Activated CD4-positive, alpha-beta T cell treated with anti-CD3 and anti-CD28 coated beads, Interleukin-2, amount 10 ng/mL, durations not matched to agents 7 days and 5 days (primary cell): Measurements from ENCODE around the gene FBXW5. TPM values are rescaled to one million over a fixed set of nuclear protein-coding genes. Genes with fewer than 3 reads are reported as not detected.

Source experiments
- CTCF ChIA-PET: fragments of 350-600 bp; sonication (Branson Sonifier 250); formaldehyde crosslinking; loops from one replicate; lab custom pipeline; 2021; ENCODE audit warnings: antibody characterized with exemption; lab: Charles Lee
- POLR2A ChIA-PET: fragments of 350-600 bp; sonication (Branson Sonifier 250); formaldehyde crosslinking; loops from one replicate; lab custom pipeline; 2021; ENCODE audit warnings: antibody characterized with exemption; lab: Charles Lee
- DNase-seq: peaks from one replicate; pipeline ENCODE4 v3.0.0-alpha.2; 2020
- H3K27ac Mint-ChIP-seq: one replicate; pipeline ENCODE4 v1.8.0; 2021; ENCODE audit warnings: mild to moderate bottlenecking, moderate library complexity, mixed read lengths
- H3K27me3 Mint-ChIP-seq: one replicate; pipeline ENCODE4 v1.8.0; 2021; ENCODE audit warnings: mixed read lengths
- H3K36me3 Mint-ChIP-seq: one replicate; pipeline ENCODE4 v1.8.0; 2021; ENCODE audit warnings: low read depth, mixed read lengths
- H3K4me1 Mint-ChIP-seq: one replicate; pipeline ENCODE4 v1.8.0; 2021; ENCODE audit warnings: mixed read lengths
- H3K4me3 Mint-ChIP-seq: one replicate; pipeline ENCODE4 v1.8.0; 2021; ENCODE audit warnings: mild to moderate bottlenecking, moderate library complexity, mixed read lengths
- H3K9me3 Mint-ChIP-seq: one replicate; pipeline ENCODE4 v1.8.0; 2021; ENCODE audit warnings: mixed read lengths
- total RNA-seq, 2 experiments: library from RNA; stranded (reverse); gene quantifications; one replicate each; pipeline ENCODE4 v1.2.3, GENCODE V29; 2021

FBXW5 gene
- total RNA-seq, 2 experiments from 2014 or later, result 116 to 123 TPM

DNA sequence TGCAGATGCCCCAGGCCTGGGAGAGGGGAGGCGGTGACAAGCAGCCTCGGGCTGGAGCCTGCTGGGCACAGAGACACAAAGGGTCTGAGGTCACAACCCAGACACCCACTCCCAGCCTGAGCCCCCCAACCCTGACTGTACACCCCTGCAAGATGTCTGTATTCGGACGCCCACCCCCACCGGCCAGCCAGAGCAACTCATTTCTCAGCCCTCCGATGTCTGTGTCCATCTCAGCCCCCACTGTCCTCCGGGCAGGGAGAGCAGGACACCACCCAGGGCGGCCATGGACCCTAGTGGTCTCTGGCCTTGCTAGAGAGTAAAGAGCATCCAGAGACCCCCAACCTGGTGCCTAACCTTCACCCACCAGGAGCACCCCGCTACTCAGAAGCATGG lies 11.4 kb upstream of the FBXW5 start:
- no peak overlapping the region for H3K27ac Mint-ChIP-seq
- POLR2A ChIA-PET, result no interaction called here

DNA sequence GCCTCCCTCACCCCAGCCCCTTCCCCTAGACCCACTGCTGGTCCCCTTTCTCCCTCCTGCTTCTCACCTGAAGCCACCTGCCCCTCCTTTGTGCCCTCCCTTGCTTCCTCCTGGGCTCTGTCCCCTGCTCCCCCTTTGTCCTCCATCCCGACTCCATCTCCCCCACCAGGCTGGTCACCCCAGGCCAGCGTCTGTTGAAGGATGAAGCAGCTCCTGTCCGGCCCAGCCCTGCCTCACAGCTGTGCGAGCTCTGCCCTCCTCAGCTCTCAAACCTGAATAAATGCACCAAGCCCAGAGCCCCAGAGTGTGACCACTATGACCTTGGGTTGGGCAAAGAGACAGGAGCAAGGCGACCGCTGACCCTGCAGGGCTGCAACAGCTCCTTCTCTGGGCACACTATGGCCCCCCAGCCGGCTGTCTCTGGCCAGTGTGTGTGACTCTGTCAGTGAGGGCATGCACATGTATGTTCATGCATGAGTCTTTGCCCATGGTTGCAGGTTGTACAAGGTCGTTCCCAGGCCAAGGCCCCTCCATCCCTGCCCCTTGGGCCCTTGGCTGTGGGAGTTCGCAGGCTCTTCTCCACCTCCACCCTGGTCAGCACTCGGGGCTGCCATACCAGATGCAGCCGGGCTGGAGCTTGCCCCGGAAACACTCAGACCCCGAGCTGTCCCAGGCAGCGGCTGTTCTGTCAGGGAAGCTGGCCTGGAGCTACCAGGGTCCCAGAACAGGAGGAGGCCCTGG lies 10.8 kb upstream of the FBXW5 start:
- CTCF ChIA-PET, result interaction anchor here (1.4 kb wide), 1 partner anchor 75 kb away, joined by 3 read pairs; no protein-coding TSS in a partner anchor
- POLR2A ChIA-PET, result no interaction called here
- DNase-seq, result no peak
- Mint-ChIP-seq H3K27ac (peak overlapping the region; percentile 36), H3K4me1 (peaks cover 13% of the 10 kb centered on the region), H3K27me3 (no peaks in the 10 kb centered on the region), H3K9me3 (peaks cover 7% of the 10 kb centered on the region), H3K36me3 (peaks cover 7% of the 10 kb centered on the region), H3K4me3 (no peak overlapping the region)

More for the DNA sequence above, 11.4 kb upstream of the FBXW5 start:
- Mint-ChIP-seq H3K4me3 (no peak overlapping the region), H3K27me3 (no peaks in the 10 kb centered on the region), H3K9me3 (peaks cover 7% of the 10 kb centered on the region), H3K36me3 (peaks cover 7% of the 10 kb centered on the region), H3K4me1 (peaks cover 17% of the 10 kb centered on the region)
- CTCF ChIA-PET, result no interaction called here
- DNase-seq, result no peak

DNA sequence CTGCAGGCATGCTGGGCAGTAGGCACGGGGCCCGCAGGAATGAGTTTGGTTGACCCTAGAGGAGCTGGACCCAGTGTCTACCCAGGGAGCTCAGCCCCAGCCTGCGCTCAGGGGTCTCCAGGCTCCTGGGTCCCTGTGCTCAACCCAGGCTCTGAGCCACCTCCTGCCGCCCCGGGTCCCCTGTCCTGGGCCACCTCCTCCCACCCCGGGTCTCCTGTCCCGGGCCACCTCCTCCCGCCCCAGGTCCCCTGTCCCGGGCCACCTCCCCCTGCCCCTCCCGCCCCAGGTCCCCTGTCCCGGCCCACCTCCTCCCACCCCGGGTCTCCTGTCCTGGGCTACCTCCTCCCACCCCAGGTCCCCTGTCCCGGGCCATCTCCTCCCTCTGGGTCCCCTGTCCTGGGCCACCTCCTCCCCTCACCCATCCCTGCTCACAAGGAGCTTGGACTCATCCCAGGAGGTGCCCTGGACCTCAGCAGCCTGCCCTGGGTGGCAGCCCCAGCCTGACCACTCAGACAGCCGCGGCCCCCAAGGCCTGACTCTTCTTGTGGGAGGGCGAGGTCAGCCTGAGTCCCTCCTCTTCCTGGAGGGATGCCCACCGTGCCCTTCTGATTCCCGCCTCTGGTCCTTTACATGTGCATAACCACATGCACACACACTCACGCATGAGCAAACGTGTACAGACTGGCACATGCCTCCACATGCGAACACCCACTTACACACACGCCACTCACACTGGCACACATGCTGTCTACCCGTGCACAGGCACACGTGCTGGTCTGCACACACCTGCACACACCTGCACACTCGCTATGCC lies 9.9 kb upstream of the FBXW5 start:
- Mint-ChIP-seq H3K36me3 (peaks cover 7% of the 10 kb centered on the region), H3K27ac (no peak overlapping the region), H3K4me1 (peaks cover 12% of the 10 kb centered on the region), H3K27me3 (no peaks in the 10 kb centered on the region), H3K9me3 (peaks cover 7% of the 10 kb centered on the region), H3K4me3 (no peak overlapping the region)
- DNase-seq, result no peak
- CTCF ChIA-PET, result interaction anchor here (0.7 to 1.6 kb wide), 3 partner anchors 10 to 81 kb away, joined by 3 to 4 read pairs (median 3); partner anchors contain the start of genes C8G and FBXW5
- POLR2A ChIA-PET, result interaction anchor here (0.7 kb wide), 1 partner anchor 73 kb away, joined by 3 read pairs; no protein-coding TSS in a partner anchor

DNA sequence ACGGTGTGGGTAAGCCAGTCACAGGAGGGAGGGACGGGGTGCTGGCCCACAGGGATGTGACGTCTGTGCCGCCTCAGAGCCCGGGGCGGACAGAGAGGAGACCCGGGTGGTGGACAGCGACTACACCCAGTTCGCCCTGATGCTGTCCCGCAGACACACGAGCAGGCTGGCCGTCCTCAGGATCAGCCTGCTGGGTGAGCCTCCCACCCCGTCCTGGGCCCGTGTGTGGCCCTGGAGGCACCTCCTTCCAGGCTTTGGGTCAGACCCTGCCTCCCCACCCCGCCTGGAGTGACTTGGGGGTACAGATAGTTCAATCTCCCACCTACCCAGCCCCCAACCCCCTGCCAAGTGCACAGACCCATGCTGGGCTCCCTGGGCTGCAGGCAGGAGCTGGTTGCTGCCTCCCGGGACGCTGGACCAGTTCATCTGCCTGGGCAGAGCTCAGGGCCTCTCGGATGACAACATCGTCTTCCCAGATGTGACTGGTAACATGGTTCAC lies 9.3 kb upstream of the FBXW5 start:
- Mint-ChIP-seq H3K9me3 (peaks cover 7% of the 10 kb centered on the region), H3K4me1 (peaks cover 11% of the 10 kb centered on the region), H3K27ac (no peak overlapping the region), H3K36me3 (peaks cover 7% of the 10 kb centered on the region), H3K27me3 (no peaks in the 10 kb centered on the region), H3K4me3 (no peak overlapping the region)
- ChIA-PET CTCF (interaction anchor here (0.7 to 1.7 kb wide), 4 partner anchors 9 to 82 kb away, joined by 3 to 4 read pairs (median 4); partner anchors contain the start of genes C8G and FBXW5), POLR2A (interaction anchor here (0.7 kb wide), 1 partner anchor 73 kb away, joined by 3 read pairs; no protein-coding TSS in a partner anchor)
- no peak for DNase-seq

DNA sequence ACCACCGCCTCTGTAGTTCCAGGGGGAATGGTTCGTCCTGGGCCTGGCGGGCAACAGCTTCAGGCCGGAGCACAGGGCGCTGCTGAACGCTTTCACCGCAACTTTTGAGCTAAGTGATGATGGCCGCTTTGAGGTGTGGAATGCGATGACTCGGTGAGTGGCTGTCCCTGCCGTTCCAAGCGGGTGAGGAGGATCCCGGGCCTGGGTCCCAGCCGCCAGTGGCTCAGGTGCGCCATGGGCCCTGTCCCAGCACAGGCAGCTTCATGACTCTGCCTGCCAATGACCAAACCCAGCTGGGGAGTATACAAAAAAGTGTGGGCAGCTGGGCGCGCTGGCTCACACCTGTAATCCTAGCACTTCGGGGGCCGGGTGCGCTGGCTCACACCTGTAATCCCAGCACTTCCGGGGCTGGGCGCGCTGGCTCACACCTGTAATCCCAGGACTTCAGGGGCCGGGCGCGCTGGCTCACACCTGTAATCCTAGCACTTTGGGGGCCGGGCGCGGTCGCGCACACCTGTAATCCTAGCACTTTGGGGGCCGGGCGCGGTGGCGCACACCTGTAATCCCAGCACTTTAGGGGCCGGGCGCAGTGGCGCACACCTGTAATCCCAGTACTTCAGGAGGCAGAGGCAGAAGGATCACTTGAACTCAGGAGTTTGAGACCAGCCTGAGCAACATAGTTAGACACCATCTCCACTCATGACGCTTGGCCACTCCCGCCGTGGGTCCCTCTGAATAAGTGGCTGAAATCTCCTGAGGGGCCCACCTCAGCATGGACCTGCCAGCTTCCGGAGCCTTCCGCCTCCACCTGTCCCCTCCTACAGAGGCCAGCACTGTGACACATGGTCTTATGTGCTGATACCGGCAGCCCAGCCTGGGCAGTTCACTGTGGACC lies 8.6 kb upstream of the FBXW5 start:
- no peak overlapping the region for H3K27ac Mint-ChIP-seq
- H3K4me3 Mint-ChIP-seq, result no peak overlapping the region
- peaks cover 7% of the 10 kb centered on the region for H3K9me3 Mint-ChIP-seq
- peaks cover 7% of the 10 kb centered on the region for H3K36me3 Mint-ChIP-seq
- H3K27me3 Mint-ChIP-seq, result no peaks in the 10 kb centered on the region
- no peak for DNase-seq
- POLR2A ChIA-PET, result no interaction called here
- CTCF ChIA-PET, result interaction anchor here (0.8 to 1.7 kb wide), 4 partner anchors 12 to 82 kb away, joined by 3 to 4 read pairs (median 4); no protein-coding TSS in a partner anchor
- H3K4me1 Mint-ChIP-seq, result peaks cover 9% of the 10 kb centered on the region

DNA sequence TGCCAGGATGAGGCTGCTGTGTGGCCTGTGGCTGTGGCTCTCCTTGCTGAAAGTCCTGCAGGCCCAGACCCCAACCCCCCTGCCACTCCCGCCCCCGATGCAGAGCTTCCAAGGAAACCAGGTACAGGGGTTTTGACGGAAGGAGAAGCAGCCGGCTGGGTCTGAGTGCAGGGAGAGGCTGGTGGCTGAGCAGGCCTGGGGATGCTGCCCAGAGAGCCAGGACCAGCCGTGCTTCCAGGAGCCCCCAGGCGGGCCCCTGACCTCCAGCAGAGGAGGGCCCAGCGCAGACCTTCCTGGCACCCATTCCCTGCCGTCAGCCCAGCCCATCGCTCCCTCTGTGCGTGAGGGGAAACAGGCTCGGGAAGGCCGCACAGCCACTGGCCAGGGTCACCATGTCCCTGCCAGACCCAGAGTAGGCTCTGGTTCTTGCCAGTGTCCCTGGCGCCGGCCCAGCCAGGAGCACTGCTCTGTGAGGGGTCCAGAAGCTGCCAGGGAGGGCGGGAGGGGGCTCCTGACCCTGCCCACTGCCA lies 7.8 kb upstream of the FBXW5 start:
- no peak for DNase-seq
- H3K4me3 Mint-ChIP-seq, result no peak overlapping the region
- H3K27ac Mint-ChIP-seq, result no peak overlapping the region
- H3K27me3 Mint-ChIP-seq, result no peaks in the 10 kb centered on the region
- peaks cover 7% of the 10 kb centered on the region for H3K36me3 Mint-ChIP-seq
- H3K9me3 Mint-ChIP-seq, result peaks cover 7% of the 10 kb centered on the region
- POLR2A ChIA-PET, result no interaction called here
- H3K4me1 Mint-ChIP-seq, result peaks cover 9% of the 10 kb centered on the region
- CTCF ChIA-PET, result interaction anchor here (0.5 to 2.2 kb wide), 4 partner anchors 13 to 132 kb away, joined by 3 to 8 read pairs (median 4); no protein-coding TSS in a partner anchor

DNA sequence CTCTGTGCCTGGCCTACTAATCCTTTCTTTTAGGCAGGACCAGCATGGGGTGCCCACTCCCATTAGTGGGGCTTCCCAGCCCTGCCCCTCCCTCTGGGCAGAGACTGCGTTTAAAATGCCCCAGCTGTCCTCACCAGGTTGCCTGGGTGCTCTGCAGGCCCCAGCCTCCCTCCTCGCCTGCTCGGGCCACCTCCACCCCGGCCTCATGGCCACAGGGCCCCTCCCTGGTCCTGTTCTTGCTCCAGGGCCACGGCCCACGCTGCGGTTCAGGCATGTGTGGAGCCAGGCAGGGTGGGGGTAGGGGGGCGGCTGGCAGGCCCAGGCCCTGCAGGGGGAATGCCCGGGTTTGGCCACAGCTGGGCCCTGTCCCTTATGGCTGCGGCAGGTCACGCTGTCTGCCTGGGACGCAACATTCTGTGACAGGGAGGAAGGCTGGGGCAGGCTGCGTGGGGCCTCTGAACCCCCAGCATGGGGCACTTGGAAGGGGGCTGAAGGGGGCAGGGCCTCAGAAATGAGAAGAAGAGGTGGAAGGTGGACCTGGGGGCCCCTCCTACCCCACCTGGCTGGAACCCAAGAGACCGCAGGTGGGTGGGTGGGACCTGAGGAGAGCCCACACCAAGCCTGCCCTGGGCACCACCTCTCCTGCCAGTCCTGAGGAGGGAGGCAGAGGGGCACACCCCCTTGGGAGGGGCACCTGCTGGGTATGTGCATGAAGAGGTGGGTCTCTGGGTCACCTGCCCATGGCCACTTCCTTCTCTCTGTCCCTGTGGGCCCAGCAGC lies 7.2 kb upstream of the FBXW5 start, which contains the start of gene LCN12:
Gene LCN12, plus strand, starts transcription at position 733 of the 780 bp plus-strand sequence. CDS start 55 bp downstream, outside the sequence.
- Mint-ChIP-seq H3K27me3 (no peaks in the 10 kb centered on the region), H3K27ac (peak within 1 kb of the TSS; percentile 41), H3K4me1 (peaks cover 9% of the 10 kb centered on the region), H3K36me3 (peaks cover 6% of the 10 kb centered on the region), H3K9me3 (peaks cover 6% of the 10 kb centered on the region), H3K4me3 (no peak within 1 kb of the TSS)
- POLR2A ChIA-PET, result no interaction called here
- CTCF ChIA-PET, result interaction anchor here (0.5 to 2.2 kb wide), 2 partner anchors 83 to 131 kb away, joined by 3 to 8 read pairs; no protein-coding TSS in a partner anchor
- DNase-seq, result no peak

DNA sequence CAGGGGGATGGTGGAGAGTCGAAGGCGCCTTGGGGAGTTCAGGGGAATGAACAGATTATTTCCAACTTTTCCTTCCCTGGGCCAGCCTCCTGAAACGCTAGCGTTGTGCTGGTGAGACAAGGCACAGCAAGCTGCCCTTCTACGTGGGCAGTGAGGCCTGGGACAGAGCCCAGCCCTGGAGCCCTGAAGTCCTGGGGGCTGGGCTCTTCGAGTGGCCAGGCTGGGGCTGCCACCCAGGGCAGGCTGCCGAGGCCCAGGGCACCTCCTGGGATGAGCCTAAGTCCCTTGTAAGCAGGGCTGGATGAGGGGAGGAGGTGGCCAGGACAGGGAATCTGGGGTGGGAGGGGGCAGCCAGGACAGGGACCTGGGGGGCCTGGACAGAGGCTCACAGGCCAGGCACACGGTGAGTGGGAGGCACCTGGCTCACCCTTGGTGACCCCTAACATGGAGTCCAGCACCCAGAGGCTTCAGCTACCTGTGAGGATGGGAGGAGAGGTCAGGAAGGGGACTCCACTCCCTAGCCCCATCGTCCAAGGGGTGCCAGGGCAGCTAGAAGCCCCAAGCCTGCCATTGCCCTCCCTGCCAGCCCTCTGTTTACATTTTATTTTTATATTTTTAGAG lies 6.2 kb upstream of the FBXW5 start:
- POLR2A ChIA-PET, result interaction anchor here (0.5 kb wide), 1 partner anchor 38 kb away, joined by 7 read pairs; no protein-coding TSS in a partner anchor
- no peak for DNase-seq
- Mint-ChIP-seq H3K4me1 (peaks cover 9% of the 10 kb centered on the region), H3K36me3 (no peaks in the 10 kb centered on the region), H3K27ac (peak overlapping the region; percentile 94), H3K4me3 (peak overlapping the region; percentile 81), H3K9me3 (no peaks in the 10 kb centered on the region), H3K27me3 (no peaks in the 10 kb centered on the region)
- CTCF ChIA-PET, result interaction anchor here (0.6 to 2.2 kb wide), 2 partner anchors 84 to 111 kb away, joined by 3 to 8 read pairs; no protein-coding TSS in a partner anchor

DNA sequence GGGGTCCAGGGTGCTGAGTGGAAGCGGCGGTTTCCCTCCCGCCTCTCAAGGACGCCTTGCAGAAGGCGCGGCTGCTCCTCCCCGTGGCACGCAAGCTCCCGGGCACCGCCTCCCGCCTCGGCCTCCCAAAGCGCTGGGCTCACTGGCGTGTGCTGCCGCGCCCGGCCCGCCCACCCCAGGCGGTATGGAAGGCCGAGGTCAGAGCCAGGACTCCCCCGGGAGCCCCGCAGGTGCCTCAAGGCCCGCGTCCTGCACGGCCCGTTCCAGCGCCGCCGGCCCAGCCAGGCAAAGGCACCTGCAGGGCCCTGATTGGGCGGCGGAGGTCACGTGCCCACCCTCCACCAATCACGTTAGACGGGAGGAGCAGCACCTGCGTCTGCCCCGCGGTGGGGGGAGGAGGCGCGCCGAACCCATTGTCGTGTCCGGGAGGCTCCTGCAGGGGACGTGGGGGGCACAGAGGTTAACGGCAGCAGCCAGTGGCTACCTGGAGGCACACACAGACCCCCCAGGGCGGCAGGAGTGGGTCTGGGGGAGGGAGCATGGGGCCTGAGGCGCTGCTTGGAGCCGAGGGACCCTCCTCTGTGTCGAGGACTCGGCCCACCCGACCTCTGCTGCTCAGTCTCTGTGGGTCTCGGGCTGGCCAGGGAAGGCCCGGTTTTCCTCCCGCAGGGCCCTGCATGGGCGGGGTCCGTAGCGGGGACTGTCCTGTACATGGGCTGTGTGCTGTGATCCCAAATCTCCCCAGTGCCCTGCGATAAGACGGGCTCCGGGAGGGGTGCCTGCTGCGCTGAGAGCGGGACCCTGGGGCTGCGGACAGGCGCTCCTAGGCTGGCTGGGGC lies 5.5 kb upstream of the FBXW5 start:
- Mint-ChIP-seq H3K27me3 (no peaks in the 10 kb centered on the region), H3K27ac (peak overlapping the region; percentile 94), H3K9me3 (no peaks in the 10 kb centered on the region), H3K36me3 (no peaks in the 10 kb centered on the region), H3K4me1 (peaks cover 14% of the 10 kb centered on the region), H3K4me3 (peak overlapping the region; percentile 85)
- peak; percentile 97 for DNase-seq
- ChIA-PET POLR2A (interaction anchor here (0.5 kb wide), 1 partner anchor 38 kb away, joined by 7 read pairs; no protein-coding TSS in a partner anchor), CTCF (interaction anchor here (2.2 kb wide), 1 partner anchor 85 kb away, joined by 8 read pairs; no protein-coding TSS in a partner anchor)

DNA sequence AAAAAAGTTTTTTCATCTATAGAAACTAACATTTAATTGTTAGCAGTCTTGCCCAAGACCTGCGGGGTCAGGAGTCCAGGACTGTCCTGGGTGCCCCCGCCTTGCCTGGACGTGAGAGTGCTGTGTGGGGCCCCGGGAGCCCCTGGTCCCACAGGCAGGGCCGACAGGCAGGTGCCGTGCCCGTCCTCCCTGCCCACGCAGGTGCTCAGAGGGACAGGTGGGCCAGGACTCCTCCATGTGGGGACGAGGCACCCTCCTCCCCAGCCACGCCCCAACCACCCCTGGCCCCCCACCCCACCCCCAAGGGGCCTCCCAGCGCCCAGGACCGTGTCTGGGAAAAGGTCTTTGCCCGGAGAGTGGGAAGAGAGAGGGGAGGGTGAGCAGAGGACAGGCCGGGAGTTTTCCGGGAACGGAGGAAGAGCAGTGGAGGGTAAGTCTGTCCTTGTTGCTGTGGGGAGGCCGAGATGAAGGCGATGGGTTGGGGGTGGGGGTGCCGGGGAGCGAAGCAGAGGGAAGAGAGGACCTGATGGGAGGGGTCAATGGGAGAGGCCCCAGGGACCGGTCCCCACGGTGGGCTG lies 4.8 kb upstream of the FBXW5 start:
- Mint-ChIP-seq H3K27me3 (no peaks in the 10 kb centered on the region), H3K27ac (peak overlapping the region; percentile 90), H3K4me3 (peak overlapping the region; percentile 85), H3K4me1 (peaks cover 19% of the 10 kb centered on the region), H3K36me3 (no peaks in the 10 kb centered on the region), H3K9me3 (no peaks in the 10 kb centered on the region)
- POLR2A ChIA-PET, result no interaction called here
- CTCF ChIA-PET, result no interaction called here
- no peak for DNase-seq
